HEK293T (cell line): ENCODE results near the gene ACSL3.

Experiments used
- CTCF ChIA-PET: fragments of 350-600 bp; formaldehyde crosslinking; extraction: SDS; loops from one replicate; lab custom pipeline; 2021; ENCODE audit warnings: antibody characterized with exemption, inconsistent platforms; lab: Yijun Ruan, JAX
- POLR2A ChIA-PET: fragments of 350-600 bp; formaldehyde crosslinking; extraction: SDS; loops from one replicate; lab custom pipeline; 2020; ENCODE audit warnings: antibody characterized with exemption, inconsistent platforms; lab: Yijun Ruan, JAX
- DNase-seq: peaks from one replicate; pipeline ENCODE4 v3.0.0; 2012; ENCODE audit warnings: mixed read lengths; ENCODE audit errors: extremely low spot score
- ARNT ChIP-seq: fragments of 450-650 bp; IDR thresholded peaks from 2 replicates; pipeline ENCODE4 v1.6.1; 2017; ENCODE audit warnings: mild to moderate bottlenecking
- BHLHE40 ChIP-seq: fragments of 450-650 bp; IDR thresholded peaks from 2 replicates; pipeline ENCODE4 v1.6.1; 2016; ENCODE audit warnings: mild to moderate bottlenecking, moderate library complexity, borderline replicate concordance
- CTBP1 ChIP-seq: fragments of 450-650 bp; IDR thresholded peaks from 2 replicates; pipeline ENCODE4 v1.6.1; 2016; ENCODE audit warnings: borderline replicate concordance
- ELF4 ChIP-seq: fragments of 450-650 bp; IDR thresholded peaks from 2 replicates; pipeline ENCODE4 v1.6.1; 2017; ENCODE audit warnings: antibody characterized with exemption
- FOXA1 ChIP-seq: fragments of 450-650 bp; IDR thresholded peaks from 2 replicates; pipeline ENCODE4 v1.6.1; 2016; ENCODE audit warnings: mild to moderate bottlenecking
- FOXK2 ChIP-seq: fragments of 450-650 bp; IDR thresholded peaks from 2 replicates; pipeline ENCODE4 v1.6.1; 2016; ENCODE audit warnings: mild to moderate bottlenecking
- FOXM1 ChIP-seq: fragments of 450-650 bp; IDR thresholded peaks from 2 replicates; pipeline ENCODE4 v1.6.1; 2017; ENCODE audit warnings: mild to moderate bottlenecking, borderline replicate concordance
- HDGF ChIP-seq: fragments of 450-650 bp; IDR thresholded peaks from 2 replicates; pipeline ENCODE4 v1.6.1; 2017; ENCODE audit warnings: antibody characterized with exemption, borderline replicate concordance
- L3MBTL2 ChIP-seq: fragments of 450-650 bp; conservative IDR thresholded peaks from 2 replicates; pipeline ENCODE4 v1.6.1; 2016; ENCODE audit warnings: mild to moderate bottlenecking
- LEF1 ChIP-seq: fragments of 450-650 bp; IDR thresholded peaks from 2 replicates; pipeline ENCODE4 v1.6.1; 2017; ENCODE audit warnings: mild to moderate bottlenecking, borderline replicate concordance
- NFRKB ChIP-seq: fragments of 450-650 bp; IDR thresholded peaks from 2 replicates; pipeline ENCODE4 v1.6.1; 2016; ENCODE audit warnings: mild to moderate bottlenecking, moderate library complexity
- SP1 ChIP-seq: fragments of 450-650 bp; IDR thresholded peaks from 2 replicates; pipeline ENCODE4 v1.6.1; 2017
- SUZ12 ChIP-seq: fragments of 450-650 bp; IDR thresholded peaks from 2 replicates; pipeline ENCODE4 v1.6.1; 2016; ENCODE audit warnings: mild to moderate bottlenecking
- TARDBP ChIP-seq: fragments of 450-650 bp; IDR thresholded peaks from 2 replicates; pipeline ENCODE4 v1.6.1; 2016
- ZNF384 ChIP-seq: fragments of 450-650 bp; IDR thresholded peaks from 2 replicates; pipeline ENCODE4 v1.6.1; 2016
- TF ChIP-seq, protein P1 (sequence below): fragments of 450-650 bp; IDR thresholded peaks from 2 replicates; pipeline ENCODE4 v1.6.1; 2016

The ACSL3 gene

DNA sequence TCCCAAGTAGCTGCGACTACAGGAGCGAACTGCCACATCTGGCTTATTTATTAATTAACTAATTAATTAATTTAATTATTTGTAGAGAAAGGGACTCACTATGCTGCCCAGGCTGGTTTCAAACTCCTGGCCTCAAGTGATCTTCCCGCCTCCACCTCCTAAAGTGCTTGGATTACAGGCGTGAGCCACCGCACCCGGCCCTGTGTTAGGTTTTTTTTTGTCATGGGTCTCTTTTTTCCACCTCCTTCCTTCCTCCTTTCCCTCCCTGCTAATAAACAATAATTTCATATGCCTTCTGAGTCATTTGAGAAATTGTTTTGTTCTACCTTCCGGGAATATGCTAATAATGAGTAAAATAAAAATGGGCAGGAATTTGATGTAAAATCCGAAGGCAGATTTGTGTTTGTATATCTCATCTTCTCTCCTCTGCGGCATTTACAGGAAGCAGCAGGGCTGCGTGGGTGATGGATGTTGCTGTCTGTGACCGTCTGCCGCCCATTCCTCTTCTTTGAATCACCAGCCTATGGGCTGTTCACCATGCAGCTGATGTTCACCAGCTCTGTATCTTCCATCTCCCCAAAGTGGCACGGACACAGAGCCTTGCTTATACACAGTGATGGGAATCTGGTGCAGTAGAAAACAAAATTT, 89.9 kb downstream of the ACSL3 start:
- TF ChIP-seq FOXA1, result no peak
- no peak for TF ChIP-seq SP1
- no peak for TF ChIP-seq LEF1
- no peak for TF ChIP-seq ARNT
- CTCF ChIA-PET, result interaction anchor here (1.1 to 1.3 kb wide), 2 partner anchors 9 to 12 kb away, joined by 3 to 4 read pairs; no protein-coding TSS in a partner anchor
- DNase-seq, result no peak
- POLR2A ChIA-PET, result no interaction called here

DNA sequence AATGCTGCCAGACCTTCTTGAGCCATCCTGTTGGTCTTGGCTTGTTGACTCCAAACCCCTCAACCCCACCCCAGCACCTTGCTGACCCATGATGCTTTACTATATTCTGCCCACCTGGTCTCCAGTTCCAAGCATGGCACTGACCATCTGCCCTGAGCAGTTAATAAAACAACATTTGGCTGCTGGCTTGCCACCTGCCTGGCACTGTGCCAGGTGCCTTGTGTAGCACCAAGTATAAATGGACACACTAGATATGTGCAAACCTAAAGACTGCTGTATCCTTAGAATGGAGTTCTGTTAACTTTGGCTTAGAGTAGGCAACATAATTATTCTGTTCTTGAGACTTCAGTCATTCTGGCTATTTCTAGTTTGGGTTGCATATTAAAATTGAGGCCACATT, 91.4 kb downstream of the ACSL3 start:
- no peak for TF ChIP-seq FOXM1
- TF ChIP-seq HDGF, result no peak
- no peak for TF ChIP-seq ZNF384
- no peak for TF ChIP-seq L3MBTL2
- no peak for TF ChIP-seq FOXA1
- TF ChIP-seq, protein P1, sequence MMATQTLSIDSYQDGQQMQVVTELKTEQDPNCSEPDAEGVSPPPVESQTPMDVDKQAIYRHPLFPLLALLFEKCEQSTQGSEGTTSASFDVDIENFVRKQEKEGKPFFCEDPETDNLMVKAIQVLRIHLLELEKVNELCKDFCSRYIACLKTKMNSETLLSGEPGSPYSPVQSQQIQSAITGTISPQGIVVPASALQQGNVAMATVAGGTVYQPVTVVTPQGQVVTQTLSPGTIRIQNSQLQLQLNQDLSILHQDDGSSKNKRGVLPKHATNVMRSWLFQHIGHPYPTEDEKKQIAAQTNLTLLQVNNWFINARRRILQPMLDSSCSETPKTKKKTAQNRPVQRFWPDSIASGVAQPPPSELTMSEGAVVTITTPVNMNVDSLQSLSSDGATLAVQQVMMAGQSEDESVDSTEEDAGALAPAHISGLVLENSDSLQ, result no peak
- no peak for TF ChIP-seq LEF1
- no peak for TF ChIP-seq TARDBP
- no peak for TF ChIP-seq ARNT
- no peak for TF ChIP-seq SUZ12
- TF ChIP-seq FOXK2, result no peak
- no peak for TF ChIP-seq NFRKB
- DNase-seq, result no peak
- POLR2A ChIA-PET, result no interaction called here
- CTCF ChIA-PET, result no interaction called here

DNA sequence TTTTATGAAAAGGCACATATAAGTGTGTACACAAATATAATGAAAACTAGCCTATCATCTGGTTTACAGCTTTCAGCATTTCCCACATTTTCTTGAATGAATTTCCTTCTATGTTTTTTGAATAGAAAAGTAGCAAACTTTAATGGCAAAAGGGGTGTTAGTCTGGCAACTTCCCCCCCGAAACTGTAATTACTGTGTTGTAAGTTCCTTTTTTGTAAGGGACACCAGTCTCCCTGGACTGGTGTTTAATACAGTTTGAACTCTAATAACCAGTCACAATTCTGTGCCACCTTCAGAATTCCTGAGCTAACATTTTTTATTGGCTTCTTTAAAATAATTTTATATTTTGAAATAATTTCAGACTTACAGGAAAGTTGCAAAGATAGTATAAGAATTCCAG, 94.2 kb downstream of the ACSL3 start:
- DNase-seq, result no peak
- ChIA-PET CTCF (no interaction called here), POLR2A (no interaction called here)
- no peak for TF ChIP-seq TARDBP
- TF ChIP-seq ELF4, result no peak
- TF ChIP-seq NFRKB, result no peak
- TF ChIP-seq HDGF, result no peak
- no peak for TF ChIP-seq SUZ12
- no peak for TF ChIP-seq ZNF384
- TF ChIP-seq ARNT, result no peak
- no peak for TF ChIP-seq L3MBTL2
- TF ChIP-seq BHLHE40, result no peak
- no peak for TF ChIP-seq FOXA1
- no peak for TF ChIP-seq SP1
- TF ChIP-seq, protein P1, result no peak
- TF ChIP-seq CTBP1, result no peak
- TF ChIP-seq FOXK2, result no peak
- no peak for TF ChIP-seq FOXM1

DNA sequence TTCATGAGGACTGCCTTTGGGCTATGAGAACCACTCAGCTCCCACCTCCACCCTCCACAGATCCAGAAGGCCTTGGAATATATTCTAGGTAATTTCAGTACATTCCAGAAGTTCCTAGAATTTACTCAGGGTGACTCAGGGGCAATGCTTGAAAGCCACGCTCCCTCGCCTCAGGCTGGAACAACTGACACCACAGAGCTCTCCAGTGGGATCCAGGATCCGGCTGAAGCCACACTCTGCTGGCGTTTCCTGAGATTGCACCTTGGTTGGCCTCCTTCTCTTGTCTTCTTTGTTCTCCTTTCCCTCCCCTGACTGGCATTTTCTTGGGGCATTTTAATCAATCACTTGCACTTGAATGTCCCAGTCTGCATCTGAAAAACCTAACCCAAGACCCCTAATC, 98.5 kb downstream of the ACSL3 start:
- POLR2A ChIA-PET, result no interaction called here
- no peak for DNase-seq
- CTCF ChIA-PET, result interaction anchor here (0.8 to 1.0 kb wide), 2 partner anchors 9 to 13 kb away, joined by 3 to 5 read pairs; no protein-coding TSS in a partner anchor
- TF ChIP-seq, protein P1, result no peak
- TF ChIP-seq ZNF384 (no peak), FOXM1 (no peak), BHLHE40 (no peak), FOXA1 (no peak), CTBP1 (no peak), TARDBP (no peak), HDGF (no peak), ELF4 (no peak), SUZ12 (no peak), NFRKB (no peak), L3MBTL2 (no peak), FOXK2 (no peak), SP1 (no peak), ARNT (no peak), LEF1 (no peak)

DNA sequence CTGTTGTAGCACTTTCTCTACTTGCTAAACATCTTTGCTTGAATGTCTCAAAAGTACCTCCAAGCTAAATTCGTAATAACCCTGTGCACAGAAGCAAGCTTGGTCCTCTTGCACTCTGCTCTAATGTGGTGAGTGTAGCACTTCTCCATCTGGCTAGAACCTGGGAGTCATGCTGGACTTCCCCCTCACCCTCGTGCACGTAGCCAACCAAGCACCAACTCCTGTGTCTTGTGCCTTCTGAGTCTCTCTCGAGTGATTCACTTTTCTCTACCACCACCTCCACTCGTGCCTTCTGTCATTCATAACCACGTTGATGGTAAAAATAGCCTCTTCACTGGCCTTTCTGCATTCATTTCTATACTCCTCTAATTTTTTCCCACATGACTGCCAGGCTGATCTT, 99.3 kb downstream of the ACSL3 start:
- TF ChIP-seq NFRKB, result no peak
- TF ChIP-seq, protein P1, result no peak
- no peak for TF ChIP-seq FOXA1
- TF ChIP-seq ZNF384, result no peak
- TF ChIP-seq BHLHE40, result no peak
- ChIA-PET POLR2A (no interaction called here), CTCF (interaction anchor here (0.8 kb wide), 1 partner anchor 12 kb away, joined by 5 read pairs; no protein-coding TSS in a partner anchor)
- DNase-seq, result no peak

DNA sequence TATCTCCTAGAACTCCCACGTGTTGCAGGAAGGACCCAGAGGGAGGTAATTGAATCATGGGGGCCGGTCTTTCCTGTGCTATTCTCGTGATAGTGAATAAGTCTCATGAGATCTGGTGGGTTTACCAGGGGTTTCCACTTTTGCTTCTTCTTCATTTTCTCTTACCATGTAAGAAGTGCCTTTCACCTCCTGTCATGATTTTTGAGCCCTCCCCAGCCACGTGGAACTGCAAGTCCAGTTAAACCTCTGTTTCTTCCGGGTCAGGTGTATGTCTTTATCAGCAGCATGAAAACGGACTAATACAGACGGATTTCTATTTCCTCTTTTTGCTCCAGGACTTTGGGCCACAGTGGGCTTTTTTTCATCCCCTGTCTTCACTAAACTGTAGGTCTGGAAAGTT, 102.8 kb downstream of the ACSL3 start:
- TF ChIP-seq, protein P1, result no peak
- TF ChIP-seq L3MBTL2 (no peak), ELF4 (no peak), FOXM1 (no peak), FOXK2 (no peak), LEF1 (no peak), NFRKB (no peak), ARNT (no peak), ZNF384 (no peak)
- no peak for DNase-seq
- POLR2A ChIA-PET, result no interaction called here
- CTCF ChIA-PET, result no interaction called here
